ENCODE data around the gene KLHL22.

GRCh38 chr22:20426259-20426615 lies 69.4 kb downstream of the KLHL22 start:
- TF ChIP-seq, protein P1, sequence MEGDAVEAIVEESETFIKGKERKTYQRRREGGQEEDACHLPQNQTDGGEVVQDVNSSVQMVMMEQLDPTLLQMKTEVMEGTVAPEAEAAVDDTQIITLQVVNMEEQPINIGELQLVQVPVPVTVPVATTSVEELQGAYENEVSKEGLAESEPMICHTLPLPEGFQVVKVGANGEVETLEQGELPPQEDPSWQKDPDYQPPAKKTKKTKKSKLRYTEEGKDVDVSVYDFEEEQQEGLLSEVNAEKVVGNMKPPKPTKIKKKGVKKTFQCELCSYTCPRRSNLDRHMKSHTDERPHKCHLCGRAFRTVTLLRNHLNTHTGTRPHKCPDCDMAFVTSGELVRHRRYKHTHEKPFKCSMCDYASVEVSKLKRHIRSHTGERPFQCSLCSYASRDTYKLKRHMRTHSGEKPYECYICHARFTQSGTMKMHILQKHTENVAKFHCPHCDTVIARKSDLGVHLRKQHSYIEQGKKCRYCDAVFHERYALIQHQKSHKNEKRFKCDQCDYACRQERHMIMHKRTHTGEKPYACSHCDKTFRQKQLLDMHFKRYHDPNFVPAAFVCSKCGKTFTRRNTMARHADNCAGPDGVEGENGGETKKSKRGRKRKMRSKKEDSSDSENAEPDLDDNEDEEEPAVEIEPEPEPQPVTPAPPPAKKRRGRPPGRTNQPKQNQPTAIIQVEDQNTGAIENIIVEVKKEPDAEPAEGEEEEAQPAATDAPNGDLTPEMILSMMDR (IDR thresholded peaks at IDR 0.05; ENCODE audit: low read depth, low read length) = no peak
- no peak for TF ChIP-seq EZH2phosphoT487 (IDR thresholded peaks at IDR 0.05; ENCODE audit: low read depth)
